ENCODE measurements around the gene HHAT.
"Not testable (repeated sequence)": the region's sequence is repeated elsewhere in the genome, so short reads cannot be mapped to it uniquely, and the experiment has no call there.

Gene HHAT

DNA sequence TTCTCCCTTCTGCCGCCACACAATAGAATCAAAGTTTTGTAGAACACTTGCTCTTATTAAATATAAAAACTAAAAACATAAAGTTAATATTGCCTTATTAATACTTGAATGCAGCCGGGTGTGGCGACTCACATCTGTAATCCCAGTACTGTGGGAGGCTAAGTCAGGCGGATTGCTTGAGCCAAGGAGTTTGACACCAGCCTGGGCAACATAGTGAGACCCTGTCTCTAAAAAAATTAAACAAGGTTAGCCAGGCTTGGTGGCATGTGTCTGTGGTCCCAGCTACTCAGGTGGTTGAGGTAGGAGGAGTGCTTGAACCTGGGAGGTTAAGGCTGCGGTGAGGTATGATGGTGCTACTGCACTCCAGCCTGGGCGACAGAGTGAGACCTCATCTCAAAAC is 13.2 kb upstream of the HHAT start:
- no peak for DNase-seq

DNA sequence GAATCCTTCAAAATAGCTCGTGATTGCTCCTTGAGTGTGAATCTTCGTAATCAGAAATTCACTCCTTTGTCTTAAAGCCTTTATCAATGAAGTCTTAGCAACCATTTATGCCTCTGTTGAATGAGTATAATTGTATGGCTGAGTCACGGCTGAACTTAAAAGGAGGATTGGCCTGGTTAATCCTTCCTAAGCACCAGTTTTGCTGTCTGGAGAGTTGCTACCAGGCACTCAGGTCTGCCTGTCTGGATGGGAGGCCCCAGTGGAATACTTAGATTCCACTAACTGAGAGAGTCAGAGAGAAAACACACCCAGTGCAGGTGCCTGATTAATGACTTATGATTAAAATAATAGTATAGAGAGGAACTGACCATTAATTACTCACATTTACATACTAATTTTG is 7.6 kb upstream of the HHAT start:
- no peak for DNase-seq

DNA sequence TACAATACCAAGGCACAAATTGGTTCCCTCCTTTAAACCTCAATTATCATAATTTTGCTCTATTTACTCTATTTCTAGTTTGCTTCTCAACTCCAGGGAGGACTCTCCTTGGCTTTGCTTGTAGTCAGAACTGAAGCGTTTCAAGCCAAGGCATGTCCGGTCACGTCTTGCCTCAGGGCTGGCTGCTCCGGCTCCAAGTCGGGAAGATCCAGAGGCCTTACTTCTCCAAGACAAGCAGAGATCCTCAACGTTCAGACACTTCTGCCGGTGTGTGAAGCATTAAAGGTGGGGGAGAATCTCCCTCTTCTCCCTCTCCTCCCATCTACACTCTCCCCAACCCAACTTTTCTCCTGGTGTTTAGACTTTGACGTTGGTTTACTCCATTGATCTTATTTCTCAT is 7.2 kb upstream of the HHAT start:
- DNase-seq, result no peak

- no peak for DNase-seq
Measured at GRCh38 chr1:210323957-210324356, 4.7 kb upstream of the HHAT start.

GRCh38 chr1:210325026-210325670 is 3.6 kb upstream of the HHAT start:
- no peak for DNase-seq

- DNase-seq, result no peak
Measured at GRCh38 chr1:210328032-210328745, 513 bp upstream of the HHAT start.

DNA sequence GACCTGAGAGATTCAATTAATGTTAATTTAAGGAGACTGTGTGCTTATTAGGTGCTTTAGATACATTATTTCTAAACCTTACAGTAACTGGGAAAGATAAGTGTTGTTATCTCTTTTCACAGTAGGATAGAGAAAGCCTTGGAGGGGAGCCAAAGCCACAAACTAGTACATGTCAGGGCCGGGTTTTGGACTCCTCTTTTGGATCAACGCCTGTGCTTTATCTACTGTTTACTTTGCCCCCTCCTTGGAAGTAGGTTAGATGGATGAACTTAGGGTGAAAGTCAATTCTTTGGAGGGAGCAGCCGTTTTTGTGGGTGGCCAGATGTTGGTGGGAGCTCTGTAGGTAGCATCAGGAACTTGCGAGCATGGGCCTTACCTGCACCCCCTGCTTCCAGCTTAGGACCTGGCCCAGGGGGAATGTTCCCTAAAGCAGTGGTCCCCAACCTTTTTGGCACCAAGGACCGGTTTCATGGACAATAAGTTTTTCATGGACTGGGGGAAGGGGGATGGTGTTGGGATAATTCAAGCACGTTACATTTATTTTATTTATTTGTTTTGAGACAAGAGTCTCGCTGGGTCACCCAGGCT is 1.7 kb downstream of the HHAT start:
- no peak for DNase-seq

- no peak for DNase-seq
Measured at GRCh38 chr1:210332233-210332632, 3.5 kb downstream of the HHAT start.

DNA sequence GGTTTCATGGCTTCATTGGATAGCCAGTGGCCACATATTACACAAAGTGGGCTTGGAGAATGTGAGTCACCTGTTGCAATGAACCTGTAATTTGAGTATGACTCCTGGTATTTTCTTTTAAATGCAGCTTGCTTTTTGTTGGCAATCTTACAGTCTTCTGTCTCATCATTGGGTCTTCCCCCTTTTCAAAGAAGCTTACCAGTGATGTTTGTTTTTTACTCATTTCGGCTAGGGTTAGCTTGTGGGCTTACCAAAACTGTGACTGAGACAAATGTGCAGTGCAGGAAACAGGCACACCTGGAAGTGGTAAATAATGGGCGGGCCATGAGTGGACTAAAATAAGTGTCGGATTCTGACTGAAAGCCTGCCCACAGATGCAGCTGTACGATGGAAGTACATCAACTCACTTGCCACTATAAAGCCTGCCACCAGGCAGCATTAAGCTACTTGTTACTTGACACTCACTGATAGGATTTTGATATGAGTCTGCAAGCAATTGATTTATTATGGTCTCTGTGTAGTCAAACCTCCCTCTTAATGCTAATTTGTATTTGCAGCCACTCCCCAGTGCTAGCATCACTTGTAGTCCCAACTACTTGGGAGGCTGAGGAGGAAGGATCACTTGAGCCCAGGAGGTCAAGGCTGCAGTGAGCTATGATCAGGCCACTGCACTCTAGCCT is 4.2 kb downstream of the HHAT start:
- DNase-seq, result no peak

GRCh38 chr1:210335001-210335400 is 6.3 kb downstream of the HHAT start:
- DNase-seq, result no peak

DNA sequence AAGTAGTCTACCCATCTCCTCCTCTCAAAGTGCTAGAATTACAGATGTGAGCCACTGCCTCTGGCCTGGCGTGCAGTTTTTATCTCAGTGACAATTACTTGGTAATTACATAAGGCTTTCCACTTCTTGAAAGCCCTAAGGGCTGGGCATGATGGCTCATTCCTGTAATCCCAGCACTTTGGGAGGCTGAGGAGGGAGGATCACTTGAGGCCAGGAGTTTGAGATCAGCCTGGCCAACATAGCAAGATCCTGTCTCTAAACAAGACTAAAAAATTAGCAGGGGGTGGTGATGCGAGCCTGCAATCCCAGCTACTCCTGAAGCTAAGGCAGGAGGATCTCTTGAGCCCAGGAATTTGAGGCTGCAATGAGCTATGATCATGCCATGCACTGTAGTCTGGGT is 7.7 kb downstream of the HHAT start:
- DNase-seq, result no peak

GRCh38 chr1:210339500-210339899 is 10.8 kb downstream of the HHAT start:
- DNase-seq, result no peak

DNA sequence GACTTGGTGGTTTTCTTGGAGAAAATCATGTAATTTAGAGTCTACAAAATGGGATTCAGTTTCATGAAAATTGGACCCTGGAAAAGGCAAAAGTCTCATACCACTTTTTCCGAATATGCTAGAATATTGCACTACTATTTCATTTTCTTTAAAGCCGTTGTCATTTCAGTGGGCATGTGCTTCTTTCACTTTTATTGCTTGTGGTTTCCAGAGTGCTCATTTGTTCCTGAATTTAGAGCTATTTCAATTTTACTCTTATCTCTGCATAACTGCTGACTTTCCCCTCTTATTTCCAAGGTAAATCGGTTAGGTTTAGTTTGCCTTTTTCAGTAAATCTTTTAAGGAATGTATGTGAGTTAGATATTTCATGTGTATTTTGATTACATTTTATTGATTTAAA is 11.6 kb downstream of the HHAT start:
- no peak for DNase-seq

GRCh38 chr1:210340841-210341240 is 12.1 kb downstream of the HHAT start:
- DNase-seq, result no peak

GRCh38 chr1:210342986-210343780 is 14.5 kb downstream of the HHAT start:
- DNase-seq, result no peak

- no peak for DNase-seq
Measured at GRCh38 chr1:210344706-210345105, 16.0 kb downstream of the HHAT start.

DNA sequence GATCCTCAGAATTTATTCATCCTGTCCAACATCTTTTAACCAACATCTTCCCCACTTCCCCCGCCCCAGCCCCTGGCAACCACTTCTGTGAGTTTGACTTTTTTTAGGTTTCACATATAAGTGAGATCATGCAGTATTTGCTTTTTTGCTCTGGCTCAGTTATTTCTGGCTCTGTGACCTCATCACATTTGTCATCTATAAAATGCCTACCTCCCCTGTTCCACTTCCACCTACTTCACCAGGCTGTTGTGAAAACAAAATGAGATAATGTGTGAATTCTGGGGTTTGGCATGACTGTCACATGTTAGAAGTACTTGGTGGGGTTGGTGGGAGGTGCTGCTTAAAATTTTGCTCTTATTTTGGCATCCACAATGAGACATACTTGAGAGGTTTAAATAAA is 18.4 kb downstream of the HHAT start:
- DNase-seq, result no peak

DNA sequence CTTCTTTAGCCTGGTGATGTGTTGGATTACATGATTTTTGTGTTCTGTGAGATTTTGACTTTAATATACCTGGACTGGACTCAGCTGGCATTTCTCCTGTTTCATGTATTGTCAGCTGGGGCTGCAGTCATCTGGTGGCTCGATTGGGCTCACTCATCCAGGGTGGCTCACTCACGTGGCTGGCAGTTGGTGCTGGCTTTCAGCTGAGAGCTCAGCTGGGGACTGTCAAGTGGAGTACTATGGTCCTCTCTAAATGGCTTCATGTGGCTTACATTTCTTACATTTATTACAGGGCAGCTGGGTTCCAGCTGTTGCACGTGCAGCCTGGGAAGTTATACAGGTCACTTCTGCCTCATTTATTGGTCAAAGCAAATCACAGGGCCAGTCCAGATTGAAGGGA is 22.8 kb downstream of the HHAT start:
- DNase-seq, result no peak

- DNase-seq, result no peak
Measured at GRCh38 chr1:210352575-210352974, 23.9 kb downstream of the HHAT start.

- not testable (repeated sequence) for DNase-seq
Measured at GRCh38 chr1:210354305-210354704, 25.6 kb downstream of the HHAT start.

GRCh38 chr1:210358626-210359025 is 29.9 kb downstream of the HHAT start:
- DNase-seq, result no peak

- no peak for DNase-seq
Measured at GRCh38 chr1:210359255-210359654, 30.6 kb downstream of the HHAT start.

DNA sequence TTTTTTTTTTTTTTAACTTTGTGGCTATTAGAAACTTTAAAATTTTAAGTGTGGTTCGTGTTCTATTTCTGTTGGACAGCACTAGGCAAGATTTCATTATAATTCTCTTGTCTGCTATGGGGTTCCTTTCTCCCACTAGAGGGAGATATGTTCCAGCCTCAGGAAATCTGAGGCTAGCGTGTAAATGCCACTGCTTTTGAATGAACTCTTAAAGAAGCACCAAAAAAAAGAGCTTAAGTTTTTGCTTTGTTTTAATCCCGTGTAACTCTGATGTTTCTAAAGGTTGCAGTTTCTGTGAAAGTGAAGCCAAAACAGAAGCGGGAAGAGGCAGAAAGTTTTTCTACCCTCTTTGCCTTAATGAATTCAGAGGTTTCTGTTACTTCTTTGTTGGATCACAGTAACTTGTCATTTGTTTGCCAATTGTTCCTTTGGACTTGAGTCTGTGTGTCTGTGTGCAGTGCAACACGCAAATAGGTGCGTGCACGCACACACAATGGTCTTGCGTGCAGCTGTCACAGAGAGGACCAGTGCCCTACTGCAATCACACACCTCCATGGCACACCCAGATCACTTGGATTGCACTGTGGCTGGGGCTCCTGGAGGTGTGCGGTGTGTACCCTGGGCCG is 32.3 kb downstream of the HHAT start:
- no peak for DNase-seq
